Measurements from ENCODE around the gene HESX1.

Gene HESX1

GRCh38 chr3:57157545-57157944 is 42.2 kb downstream of the HESX1 start:
- no peak for TF ChIP-seq CTCF (IDR thresholded peaks at IDR 0.05; ENCODE audit: low read length, missing control alignments)
- no peak overlapping the region for H3K4me3 ChIP-seq (replicated peaks; ENCODE audit: low read depth, low read length)
- DNase-seq (ENCODE audit: low read depth): peak; percentile 66

GRCh38 chr3:57155310-57155643 is 44.5 kb downstream of the HESX1 start:
- no peak overlapping the region for H3K4me3 ChIP-seq (replicated peaks; ENCODE audit: low read depth, low read length)
- DNase-seq (ENCODE audit: low read depth): no peak
- no peak for TF ChIP-seq CTCF (IDR thresholded peaks at IDR 0.05; ENCODE audit: low read length, missing control alignments)

- TF ChIP-seq CTCF (IDR thresholded peaks at IDR 0.05; ENCODE audit: low read length, missing control alignments): no peak
- no peak overlapping the region for H3K4me3 ChIP-seq (replicated peaks; ENCODE audit: low read depth, low read length)
Measured at GRCh38 chr3:57154470-57155309, 45.1 kb downstream of the HESX1 start.

GRCh38 chr3:57152151-57153143 is 47.3 kb downstream of the HESX1 start:
- peak; percentile 19 for TF ChIP-seq CTCF (IDR thresholded peaks at IDR 0.05; ENCODE audit: low read length, missing control alignments)
- no peak for DNase-seq (ENCODE audit: low read depth)
- H3K4me3 ChIP-seq (replicated peaks; ENCODE audit: low read depth, low read length): no peak overlapping the region

More at GRCh38 chr3:57154470-57155309, 45.1 kb downstream of the HESX1 start:
- no peak for DNase-seq (ENCODE audit: low read depth)

- no peak overlapping the region for H3K4me3 ChIP-seq (replicated peaks; ENCODE audit: low read depth, low read length)
- DNase-seq (ENCODE audit: low read depth): no peak
- TF ChIP-seq CTCF (IDR thresholded peaks at IDR 0.05; ENCODE audit: low read length, missing control alignments): no peak
Measured at GRCh38 chr3:57151749-57152148, 48.0 kb downstream of the HESX1 start.

- TF ChIP-seq CTCF (IDR thresholded peaks at IDR 0.05; ENCODE audit: low read length, missing control alignments): no peak
- no peak overlapping the region for H3K4me3 ChIP-seq (replicated peaks; ENCODE audit: low read depth, low read length)
- DNase-seq (ENCODE audit: low read depth): peak; percentile 33
Measured at GRCh38 chr3:57151021-57151449, 48.7 kb downstream of the HESX1 start.
